ENCODE measurements around the gene CACNA1D.

- TF ChIP-seq CTCF (conservative IDR thresholded peaks at IDR 0.05 in 1 of 2, IDR thresholded peaks at IDR 0.05 in 1 of 2; ENCODE audit: low read depth in 1 of 2, low read length in 2 of 2) (no peak), EZH2 (IDR thresholded peaks at IDR 0.05; ENCODE audit: low read length, missing control alignments) (no peak)
Measured at GRCh38 chr3:53583161-53583690, 88.8 kb downstream of the CACNA1D start.
